ENCODE measurements around the gene CD1E.

The CD1E gene

GRCh38 chr1:158353303-158354075 lies at the start of gene CD1E:
Gene CD1E (plus strand): TSS chr1:158353894. CDS start chr1:158353989, 95 bp downstream.
- no peak within 1 kb of the TSS for H3K27ac Mint-ChIP-seq
- H3K9me3 Mint-ChIP-seq: no peaks in the 10 kb centered on the region
- H3K4me3 Mint-ChIP-seq: no peak within 1 kb of the TSS
- no peaks in the 10 kb centered on the region for H3K4me1 Mint-ChIP-seq
- H3K36me3 Mint-ChIP-seq: no peaks in the 10 kb centered on the region
- DNase-seq (ENCODE audit: low spot score in 2 of 2): no peak
- ATAC-seq: no peak

GRCh38 chr1:158310623-158311022 lies 43.1 kb upstream of the CD1E start:
- no peaks in the 10 kb centered on the region for H3K4me1 Mint-ChIP-seq
- H3K4me3 Mint-ChIP-seq: no peak overlapping the region
- no peaks in the 10 kb centered on the region for H3K36me3 Mint-ChIP-seq
- no peak for DNase-seq (ENCODE audit: low spot score in 2 of 2)
- H3K9me3 Mint-ChIP-seq: peaks cover 10% of the 10 kb centered on the region
- no peak for ATAC-seq
- H3K27ac Mint-ChIP-seq: no peak overlapping the region

- H3K4me1 Mint-ChIP-seq: no peaks in the 10 kb centered on the region
- ATAC-seq (no peak), DNase-seq (ENCODE audit: low spot score in 2 of 2) (no peak)
- peaks cover 10% of the 10 kb centered on the region for H3K9me3 Mint-ChIP-seq
- H3K36me3 Mint-ChIP-seq: no peaks in the 10 kb centered on the region
- no peak overlapping the region for H3K4me3 Mint-ChIP-seq
- no peak overlapping the region for H3K27ac Mint-ChIP-seq
Measured at GRCh38 chr1:158311066-158311465, 42.6 kb upstream of the CD1E start.

GRCh38 chr1:158323866-158324265 lies 29.8 kb upstream of the CD1E start:
- Mint-ChIP-seq H3K4me1 (no peaks in the 10 kb centered on the region), H3K27ac (no peak overlapping the region), H3K9me3 (peaks cover 3% of the 10 kb centered on the region), H3K4me3 (no peak overlapping the region), H3K36me3 (peaks cover 5% of the 10 kb centered on the region)
- ATAC-seq (no peak), DNase-seq (ENCODE audit: low spot score in 2 of 2) (no peak)

GRCh38 chr1:158324395-158324794 lies 29.3 kb upstream of the CD1E start:
- H3K4me3 Mint-ChIP-seq: no peak overlapping the region
- no peaks in the 10 kb centered on the region for H3K4me1 Mint-ChIP-seq
- H3K36me3 Mint-ChIP-seq: peaks cover 5% of the 10 kb centered on the region
- ATAC-seq (no peak), DNase-seq (ENCODE audit: low spot score in 2 of 2) (no peak)
- H3K27ac Mint-ChIP-seq: no peak overlapping the region
- H3K9me3 Mint-ChIP-seq: peaks cover 3% of the 10 kb centered on the region

- no peaks in the 10 kb centered on the region for H3K4me1 Mint-ChIP-seq
- H3K4me3 Mint-ChIP-seq: no peak overlapping the region
- no peak overlapping the region for H3K27ac Mint-ChIP-seq
- no peak for DNase-seq (ENCODE audit: low spot score in 2 of 2)
- no peak for ATAC-seq
- H3K36me3 Mint-ChIP-seq: no peaks in the 10 kb centered on the region
- peaks cover 3% of the 10 kb centered on the region for H3K9me3 Mint-ChIP-seq
Measured at GRCh38 chr1:158327481-158327880, 26.2 kb upstream of the CD1E start.

GRCh38 chr1:158328426-158328825 lies 25.3 kb upstream of the CD1E start:
- Mint-ChIP-seq H3K4me1 (peaks cover 4% of the 10 kb centered on the region), H3K4me3 (no peak overlapping the region), H3K27ac (no peak overlapping the region), H3K36me3 (no peaks in the 10 kb centered on the region), H3K9me3 (no peaks in the 10 kb centered on the region)
- no peak for ATAC-seq
- no peak for DNase-seq (ENCODE audit: low spot score in 2 of 2)

- no peaks in the 10 kb centered on the region for H3K36me3 Mint-ChIP-seq
- ATAC-seq (no peak), DNase-seq (ENCODE audit: low spot score in 2 of 2) (no peak)
- H3K4me3 Mint-ChIP-seq: no peak overlapping the region
- H3K4me1 Mint-ChIP-seq: peaks cover 7% of the 10 kb centered on the region
- no peak overlapping the region for H3K27ac Mint-ChIP-seq
- no peaks in the 10 kb centered on the region for H3K9me3 Mint-ChIP-seq
Measured at GRCh38 chr1:158329300-158329699, 24.4 kb upstream of the CD1E start.

GRCh38 chr1:158329733-158330132 lies 24.0 kb upstream of the CD1E start:
- H3K9me3 Mint-ChIP-seq: no peaks in the 10 kb centered on the region
- DNase-seq (ENCODE audit: low spot score in 2 of 2) (no peak), ATAC-seq (no peak)
- H3K36me3 Mint-ChIP-seq: no peaks in the 10 kb centered on the region
- no peak overlapping the region for H3K4me3 Mint-ChIP-seq
- H3K4me1 Mint-ChIP-seq: peaks cover 7% of the 10 kb centered on the region
- no peak overlapping the region for H3K27ac Mint-ChIP-seq

- Mint-ChIP-seq H3K27ac (no peak overlapping the region), H3K4me3 (no peak overlapping the region), H3K9me3 (no peaks in the 10 kb centered on the region), H3K36me3 (no peaks in the 10 kb centered on the region), H3K4me1 (peaks cover 7% of the 10 kb centered on the region)
- DNase-seq (ENCODE audit: low spot score in 2 of 2): no peak
- ATAC-seq: no peak
Measured at GRCh38 chr1:158330391-158331105, 23.1 kb upstream of the CD1E start.

GRCh38 chr1:158331106-158331425 lies 22.6 kb upstream of the CD1E start:
- no peak for DNase-seq (ENCODE audit: low spot score in 2 of 2)
- H3K9me3 Mint-ChIP-seq: no peaks in the 10 kb centered on the region
- no peak overlapping the region for H3K4me3 Mint-ChIP-seq
- H3K27ac Mint-ChIP-seq: no peak overlapping the region
- no peaks in the 10 kb centered on the region for H3K36me3 Mint-ChIP-seq
- peaks cover 7% of the 10 kb centered on the region for H3K4me1 Mint-ChIP-seq
- no peak for ATAC-seq

- no peak for ATAC-seq
- Mint-ChIP-seq H3K4me3 (no peak within 1 kb of the TSS), H3K36me3 (no peaks in the 10 kb centered on the region), H3K27ac (no peak within 1 kb of the TSS), H3K9me3 (no peaks in the 10 kb centered on the region), H3K4me1 (peaks cover 7% of the 10 kb centered on the region)
- DNase-seq (ENCODE audit: low spot score in 2 of 2): no peak
Measured at GRCh38 chr1:158331481-158332150, 22.1 kb upstream of the CD1E start, which contains the start of gene CD1B. Gene CD1B (minus strand): TSS chr1:158331531. CDS start chr1:158331423, 108 bp downstream.

GRCh38 chr1:158333405-158334155 lies 20.1 kb upstream of the CD1E start:
- Mint-ChIP-seq H3K4me1 (peaks cover 7% of the 10 kb centered on the region), H3K9me3 (peaks cover 2% of the 10 kb centered on the region), H3K27ac (no peak overlapping the region), H3K4me3 (no peak overlapping the region), H3K36me3 (no peaks in the 10 kb centered on the region)
- no peak for DNase-seq (ENCODE audit: low spot score in 2 of 2)
- no peak for ATAC-seq

GRCh38 chr1:158334526-158335212 lies 19.0 kb upstream of the CD1E start:
- Mint-ChIP-seq H3K4me3 (no peak overlapping the region), H3K36me3 (no peaks in the 10 kb centered on the region), H3K27ac (no peak overlapping the region), H3K4me1 (peaks cover 7% of the 10 kb centered on the region), H3K9me3 (peaks cover 6% of the 10 kb centered on the region)
- DNase-seq (ENCODE audit: low spot score in 2 of 2): no peak
- no peak for ATAC-seq

- no peak for ATAC-seq
- H3K4me3 Mint-ChIP-seq: no peak overlapping the region
- H3K9me3 Mint-ChIP-seq: peaks cover 6% of the 10 kb centered on the region
Measured at GRCh38 chr1:158335213-158335532, 18.5 kb upstream of the CD1E start.

More at GRCh38 chr1:158335213-158335532, 18.5 kb upstream of the CD1E start:
- H3K4me1 Mint-ChIP-seq: peaks cover 7% of the 10 kb centered on the region
- no peak overlapping the region for H3K27ac Mint-ChIP-seq
- no peaks in the 10 kb centered on the region for H3K36me3 Mint-ChIP-seq
- DNase-seq (ENCODE audit: low spot score in 2 of 2): no peak
